Transverse colon (tissue), 4 donors: ENCODE results near the gene HMGCL.

Source experiments
- CTCF ChIP-seq, 5 experiments: fragments of 200-600 bp in 3 of 5; fragments of 450-650 bp in 2 of 5; sonication (generic) in 3 of 5; IDR thresholded peaks; 1 replicate in 2 of 5; 2 replicates in 3 of 5; pipeline ENCODE4 v1.5.1; 2016 to 2017; ENCODE audit warnings: antibody characterized with exemption in 5 of 5, inconsistent platforms in 3 of 5, mild to moderate bottlenecking in 2 of 5, moderate library complexity in 1 of 5
- POLR2A ChIP-seq: fragments of 450-650 bp; IDR thresholded peaks from one replicate; pipeline ENCODE4 v1.6.1; 2016; ENCODE audit warnings: antibody characterized with exemption, mild to moderate bottlenecking, moderate library complexity
- POLR2AphosphoS5 ChIP-seq, 3 donors: sonication (generic); formaldehyde crosslinking; IDR thresholded peaks; one replicate each; pipeline ENCODE4 v1.6.1; 2016; ENCODE audit warnings: antibody characterized with exemption in 3 of 3

GRCh38 chr1:23798662-23799142 is 26.5 kb downstream of the HMGCL start:
- no peak for TF ChIP-seq CTCF (IDR thresholded peaks at IDR 0.05)
- TF ChIP-seq POLR2AphosphoS5 (IDR thresholded peaks at IDR 0.05) = no peak
- TF ChIP-seq POLR2A = no peak
